ENCODE measurements around the gene NADK.
"Not testable (repeated sequence)": the region's sequence is repeated elsewhere in the genome, so short reads cannot be mapped to it uniquely, and the experiment has no call there.

Gene NADK

GRCh38 chr1:1704284-1704957 lies 73.8 kb downstream of the NADK start:
- not testable (repeated sequence) for DNase-seq (ENCODE audit: low read depth)

GRCh38 chr1:1703796-1704195 lies 74.5 kb downstream of the NADK start:
- DNase-seq (ENCODE audit: low read depth), result no peak

GRCh38 chr1:1702506-1702905 lies 75.8 kb downstream of the NADK start:
- not testable (repeated sequence) for DNase-seq (ENCODE audit: low read depth)

Measured in activated T-cell treated with anti-CD3 and anti-CD28 coated beads for 48 hours (primary cell).